ENCODE measurements around the gene DNAAF5.

- TF ChIP-seq, protein P1, sequence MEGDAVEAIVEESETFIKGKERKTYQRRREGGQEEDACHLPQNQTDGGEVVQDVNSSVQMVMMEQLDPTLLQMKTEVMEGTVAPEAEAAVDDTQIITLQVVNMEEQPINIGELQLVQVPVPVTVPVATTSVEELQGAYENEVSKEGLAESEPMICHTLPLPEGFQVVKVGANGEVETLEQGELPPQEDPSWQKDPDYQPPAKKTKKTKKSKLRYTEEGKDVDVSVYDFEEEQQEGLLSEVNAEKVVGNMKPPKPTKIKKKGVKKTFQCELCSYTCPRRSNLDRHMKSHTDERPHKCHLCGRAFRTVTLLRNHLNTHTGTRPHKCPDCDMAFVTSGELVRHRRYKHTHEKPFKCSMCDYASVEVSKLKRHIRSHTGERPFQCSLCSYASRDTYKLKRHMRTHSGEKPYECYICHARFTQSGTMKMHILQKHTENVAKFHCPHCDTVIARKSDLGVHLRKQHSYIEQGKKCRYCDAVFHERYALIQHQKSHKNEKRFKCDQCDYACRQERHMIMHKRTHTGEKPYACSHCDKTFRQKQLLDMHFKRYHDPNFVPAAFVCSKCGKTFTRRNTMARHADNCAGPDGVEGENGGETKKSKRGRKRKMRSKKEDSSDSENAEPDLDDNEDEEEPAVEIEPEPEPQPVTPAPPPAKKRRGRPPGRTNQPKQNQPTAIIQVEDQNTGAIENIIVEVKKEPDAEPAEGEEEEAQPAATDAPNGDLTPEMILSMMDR (conservative IDR thresholded peaks at IDR 0.05 in 1 of 2, IDR thresholded peaks at IDR 0.05 in 1 of 2; ENCODE audit: low read depth in 1 of 2, low read length in 2 of 2), result no peak
- no peak for TF ChIP-seq EZH2 (IDR thresholded peaks at IDR 0.05; ENCODE audit: low read length, missing control alignments)
Measured at GRCh38 chr7:696812-697551, 29.5 kb upstream of the DNAAF5 start.

Measured in fibroblast of lung (primary cell).